Activated CD8-positive, alpha-beta memory T cell treated with anti-CD3 and anti-CD28 coated beads for 4 hours (primary cell): ENCODE measurements around the gene TRPM2.
"Not testable (repeated sequence)": the region's sequence is repeated elsewhere in the genome, so short reads cannot be mapped to it uniquely, and the experiment has no call there.

Experiments used
- DNase-seq, 2 donors: peaks; one replicate each; pipeline ENCODE4 v3.0.0-alpha.2; 2020; ENCODE audit warnings: low read depth in 2 of 2

Gene TRPM2

DNA sequence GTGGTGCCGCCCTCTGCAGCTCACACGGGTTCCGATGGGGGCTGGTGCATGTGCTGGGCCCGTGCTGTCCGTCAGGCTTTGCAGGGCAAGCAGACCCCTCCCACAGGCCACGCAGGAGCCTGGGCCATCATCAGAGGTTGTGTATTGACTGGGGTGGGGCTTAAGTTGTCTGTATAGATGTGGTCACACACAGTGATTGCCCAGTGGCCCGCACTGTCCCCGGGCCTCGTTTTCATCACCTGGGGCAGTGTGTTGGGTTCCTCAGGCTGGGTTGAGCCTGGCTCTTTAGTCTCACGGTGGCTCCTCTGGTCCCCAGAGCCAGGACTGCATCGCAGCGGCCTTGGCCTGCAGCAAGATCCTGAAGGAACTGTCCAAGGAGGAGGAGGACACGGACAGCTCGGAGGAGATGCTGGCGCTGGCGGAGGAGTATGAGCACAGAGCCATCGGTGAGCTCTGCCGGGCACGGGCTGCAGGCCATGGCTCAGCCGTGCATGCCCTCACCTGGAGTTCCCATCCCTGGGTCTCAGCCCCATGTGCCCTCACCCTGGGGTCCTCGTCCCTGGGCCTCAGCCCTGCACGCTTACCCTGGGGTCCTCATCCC, 44.1 kb downstream of the TRPM2 start:
- no peak for DNase-seq

DNA sequence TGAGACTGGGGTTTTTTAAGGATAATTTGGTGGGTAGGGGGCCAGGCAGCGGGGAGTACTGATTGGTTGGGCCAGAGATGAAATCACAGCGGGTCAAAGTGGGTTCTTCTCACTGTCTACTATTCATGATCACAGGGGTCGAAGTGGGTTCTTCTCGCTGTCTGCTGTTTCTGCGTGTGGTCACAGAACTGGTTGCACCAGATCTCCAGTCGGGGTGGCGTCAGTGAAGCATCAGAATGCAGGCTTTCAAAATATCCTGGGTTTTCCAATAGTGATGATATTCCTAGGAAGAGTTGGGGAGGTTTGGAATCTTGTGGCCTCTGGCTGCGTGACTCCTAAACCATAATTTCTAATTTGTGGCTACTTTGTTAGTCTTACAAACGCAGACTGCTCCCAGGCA, 45.1 kb downstream of the TRPM2 start:
- no peak for DNase-seq

DNA sequence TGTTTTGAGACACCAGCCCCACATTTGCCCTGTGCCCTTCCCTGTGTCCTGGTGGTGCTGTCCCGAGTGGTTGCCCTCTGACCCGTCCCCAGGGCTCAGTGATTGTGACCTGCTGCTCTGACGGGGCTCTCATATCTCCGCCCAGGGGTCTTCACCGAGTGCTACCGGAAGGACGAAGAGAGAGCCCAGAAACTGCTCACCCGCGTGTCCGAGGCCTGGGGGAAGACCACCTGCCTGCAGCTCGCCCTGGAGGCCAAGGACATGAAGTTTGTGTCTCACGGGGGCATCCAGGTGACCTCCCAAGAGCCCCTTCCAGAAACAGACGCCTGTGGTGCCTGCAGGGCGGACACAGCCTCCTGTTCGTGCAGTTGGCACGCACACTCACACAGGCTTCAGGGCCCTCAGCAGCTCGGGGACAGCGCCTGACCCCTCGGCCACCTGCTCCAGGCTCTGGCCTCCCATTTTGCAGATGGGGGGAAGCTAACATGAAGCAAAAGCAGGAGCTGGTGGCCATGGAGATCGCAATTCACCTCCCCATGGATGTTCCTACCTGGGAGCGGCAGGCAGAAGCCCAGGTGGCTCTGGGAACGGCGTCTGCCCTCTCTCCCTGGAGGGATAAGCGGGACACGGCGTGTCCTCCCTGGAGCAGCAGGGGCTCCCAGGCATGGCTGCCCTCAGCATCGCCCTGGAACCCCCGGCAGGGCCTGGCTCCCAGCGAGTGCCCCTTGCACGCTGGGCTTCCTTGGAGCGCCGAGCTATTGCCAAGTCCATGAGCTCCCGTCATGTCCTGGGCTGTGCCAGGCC, 45.9 kb downstream of the TRPM2 start:
- no peak for DNase-seq

DNA sequence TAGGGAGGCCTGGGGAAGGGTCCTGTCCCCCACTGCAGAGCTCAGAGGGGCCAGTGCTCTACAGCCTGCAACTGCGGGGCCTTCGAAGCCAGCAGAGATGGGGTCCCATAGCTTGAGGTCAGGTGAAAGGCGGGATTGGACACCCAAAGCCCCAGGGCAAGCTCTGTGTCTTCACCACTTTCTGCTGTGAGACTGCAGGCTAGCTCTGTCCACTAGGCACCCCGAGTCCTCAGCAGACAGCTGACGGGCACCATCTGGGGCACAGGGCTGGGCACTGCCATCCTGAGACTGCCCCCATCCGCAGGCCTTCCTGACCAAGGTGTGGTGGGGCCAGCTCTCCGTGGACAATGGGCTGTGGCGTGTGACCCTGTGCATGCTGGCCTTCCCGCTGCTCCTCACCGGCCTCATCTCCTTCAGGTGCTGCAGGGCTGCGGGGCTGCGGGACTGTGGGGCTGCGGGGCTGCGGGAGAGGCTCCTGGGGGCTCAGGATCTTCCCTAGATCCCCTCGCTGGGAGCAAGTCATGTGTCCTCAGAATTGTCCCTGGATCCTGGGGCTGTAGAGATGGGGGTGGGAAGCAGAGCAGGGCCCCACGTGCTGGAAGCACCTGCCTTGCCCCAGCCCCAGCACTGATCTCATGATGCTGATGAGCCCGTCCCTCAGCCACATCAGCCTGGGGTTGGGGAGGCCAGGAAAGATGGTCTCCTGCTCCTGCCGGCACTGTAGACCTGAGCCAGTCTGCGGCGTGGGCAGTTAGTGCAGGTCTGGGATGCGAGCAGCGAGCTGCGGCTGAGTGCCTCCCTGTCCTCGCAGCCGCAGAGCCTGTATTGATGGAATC, 46.8 kb downstream of the TRPM2 start:
- DNase-seq: no peak

DNA sequence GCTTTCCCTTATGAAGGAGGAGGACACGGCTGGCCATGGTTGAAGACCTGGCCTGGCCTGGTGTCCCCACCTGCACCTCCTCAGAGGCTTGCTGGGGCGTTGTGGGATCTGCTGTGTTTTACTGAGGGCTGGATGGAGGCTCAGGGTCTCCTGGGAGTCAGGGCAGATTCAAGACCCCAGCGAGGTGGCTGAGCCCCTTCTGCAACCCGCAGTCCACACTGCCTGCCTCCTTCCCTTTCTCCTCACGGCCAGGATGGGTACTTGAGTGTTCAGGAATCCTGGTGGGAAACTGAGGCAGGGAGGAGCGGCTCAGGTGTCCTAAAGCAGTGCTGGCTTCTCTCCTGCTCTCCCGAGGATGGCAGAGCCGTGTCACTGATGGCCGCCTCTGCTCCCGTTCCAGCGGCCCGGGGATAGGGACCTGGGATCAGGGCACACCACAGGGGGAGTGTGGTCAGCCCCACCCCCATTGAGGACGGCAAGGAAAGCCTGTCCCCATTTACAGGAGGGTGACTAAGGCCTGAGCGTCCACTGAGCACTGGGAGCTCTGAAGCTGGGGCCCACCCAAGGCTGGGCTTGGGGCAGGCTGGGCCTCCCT, 47.5 kb downstream of the TRPM2 start:
- DNase-seq: no peak

DNA sequence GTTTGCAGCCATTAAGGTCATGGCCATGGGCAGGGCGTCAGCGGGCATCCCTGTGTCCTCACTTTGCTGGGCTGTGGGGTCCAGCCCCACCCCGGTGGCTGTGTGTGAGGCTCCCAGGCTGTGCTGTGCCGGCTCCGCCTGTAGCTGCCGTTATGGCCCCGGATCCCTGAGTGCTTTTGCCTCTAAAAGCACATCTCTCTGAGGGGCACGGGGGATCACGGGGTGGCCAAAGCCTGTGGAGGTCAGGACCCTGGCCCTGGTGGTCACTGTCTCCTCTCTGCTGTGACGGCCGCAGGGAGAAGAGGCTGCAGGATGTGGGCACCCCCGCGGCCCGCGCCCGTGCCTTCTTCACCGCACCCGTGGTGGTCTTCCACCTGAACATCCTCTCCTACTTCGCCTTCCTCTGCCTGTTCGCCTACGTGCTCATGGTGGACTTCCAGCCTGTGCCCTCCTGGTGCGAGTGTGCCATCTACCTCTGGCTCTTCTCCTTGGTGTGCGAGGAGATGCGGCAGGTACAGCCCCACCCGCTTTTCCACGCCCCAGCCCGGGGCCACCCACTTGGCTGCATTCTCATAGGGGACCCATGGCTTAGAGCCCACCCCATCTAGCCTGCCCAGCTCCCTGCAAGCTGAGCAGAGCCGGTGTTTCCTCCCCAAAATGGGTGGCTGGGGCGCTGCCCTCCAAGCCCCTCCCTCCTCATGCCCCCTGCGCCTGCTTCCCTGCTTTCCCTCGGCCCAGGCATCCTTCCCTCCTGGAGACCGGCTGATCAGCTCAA, 48.2 kb downstream of the TRPM2 start:
- DNase-seq: no peak

DNA sequence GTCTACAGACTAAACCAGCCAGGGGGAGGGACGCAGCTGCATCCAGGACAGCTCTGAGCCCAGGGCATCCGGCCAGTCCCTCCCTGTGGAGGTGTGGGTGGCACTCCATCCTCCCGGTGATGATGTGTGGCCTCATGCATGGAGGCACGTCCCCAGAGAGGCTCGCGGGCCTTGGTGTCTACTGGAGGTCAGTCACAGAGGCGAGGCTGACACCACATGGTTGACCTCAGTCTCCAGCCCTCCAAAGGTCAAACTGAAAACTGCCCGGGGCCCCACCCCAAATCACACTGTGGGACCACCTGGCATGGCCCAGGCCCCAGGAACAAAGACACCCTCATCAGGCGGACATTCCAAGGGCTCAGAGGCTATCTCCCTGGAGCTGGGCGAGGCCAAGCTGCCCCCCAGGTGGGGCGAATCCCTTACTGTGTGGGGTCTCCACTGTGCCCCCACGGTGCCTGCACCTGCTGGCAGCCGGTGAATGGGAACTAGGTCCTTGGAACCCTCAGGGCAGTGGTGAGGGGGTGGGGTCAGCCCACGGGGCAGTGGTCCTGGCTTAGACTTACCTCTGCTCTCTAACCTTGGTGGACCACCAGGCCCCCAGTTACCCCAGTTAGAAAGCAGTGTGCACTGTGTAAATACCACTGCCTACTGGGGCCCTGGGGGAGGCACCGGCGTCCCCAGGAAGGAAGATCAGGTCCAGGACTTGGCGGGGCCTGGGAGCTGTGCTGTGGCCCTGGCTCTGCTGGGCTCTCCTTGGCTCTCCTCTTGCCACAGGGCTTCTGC, 49.1 kb downstream of the TRPM2 start:
- DNase-seq: no peak

DNA sequence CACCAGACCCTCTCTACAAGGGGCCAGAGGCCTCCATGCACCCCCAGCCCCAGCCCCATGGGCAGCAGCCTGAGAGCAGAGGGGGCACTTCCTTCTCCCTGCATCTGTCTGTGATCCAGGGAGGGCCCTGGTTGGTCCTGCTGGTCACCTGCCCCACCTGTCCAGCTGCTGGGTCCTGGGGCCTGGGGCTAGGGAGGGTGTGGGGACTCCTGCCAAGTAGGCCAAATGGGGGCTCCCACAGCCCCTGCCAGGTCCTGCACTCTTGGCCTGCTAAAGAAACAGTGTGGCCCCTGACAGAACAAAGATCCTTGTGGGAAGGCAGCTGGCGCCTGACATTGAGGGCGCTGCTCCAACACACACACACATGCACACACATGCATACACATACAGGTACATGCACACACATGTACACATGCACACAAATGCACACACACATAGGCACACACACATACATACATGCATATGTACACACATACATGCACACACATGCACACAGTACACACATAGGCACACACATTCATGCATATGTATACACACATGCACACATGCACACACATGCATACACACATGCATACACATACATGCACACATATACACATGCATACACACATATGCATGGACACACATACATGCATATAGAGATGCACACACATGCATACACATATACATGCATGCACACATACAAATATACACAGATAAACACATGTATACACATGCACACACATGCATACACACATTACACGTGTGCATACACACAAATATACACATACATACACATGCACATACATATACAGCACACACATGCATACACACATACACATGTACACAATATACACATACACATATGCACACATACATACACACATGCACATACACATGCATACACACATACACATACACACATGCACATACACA, 49.9 kb downstream of the TRPM2 start:
- DNase-seq: no peak

DNA sequence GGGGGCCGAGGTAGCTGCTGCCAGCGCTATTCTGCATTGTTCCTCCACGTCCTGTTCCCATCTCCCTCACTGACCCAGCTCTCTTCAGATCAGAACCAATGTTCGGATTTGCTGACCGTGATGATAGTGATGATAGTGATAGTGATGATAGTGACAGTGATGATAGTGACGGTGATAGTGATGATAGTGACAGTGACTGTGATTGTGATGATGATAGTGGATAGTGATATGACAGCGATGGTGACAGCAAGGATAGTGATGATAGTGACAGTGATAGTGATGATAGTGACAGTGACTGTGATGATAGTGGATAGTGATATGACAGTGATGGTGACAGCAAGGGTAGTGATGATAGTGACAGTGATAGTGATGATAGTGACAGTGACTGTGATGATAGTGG, 51.1 kb downstream of the TRPM2 start:
- DNase-seq: not testable (repeated sequence)

DNA sequence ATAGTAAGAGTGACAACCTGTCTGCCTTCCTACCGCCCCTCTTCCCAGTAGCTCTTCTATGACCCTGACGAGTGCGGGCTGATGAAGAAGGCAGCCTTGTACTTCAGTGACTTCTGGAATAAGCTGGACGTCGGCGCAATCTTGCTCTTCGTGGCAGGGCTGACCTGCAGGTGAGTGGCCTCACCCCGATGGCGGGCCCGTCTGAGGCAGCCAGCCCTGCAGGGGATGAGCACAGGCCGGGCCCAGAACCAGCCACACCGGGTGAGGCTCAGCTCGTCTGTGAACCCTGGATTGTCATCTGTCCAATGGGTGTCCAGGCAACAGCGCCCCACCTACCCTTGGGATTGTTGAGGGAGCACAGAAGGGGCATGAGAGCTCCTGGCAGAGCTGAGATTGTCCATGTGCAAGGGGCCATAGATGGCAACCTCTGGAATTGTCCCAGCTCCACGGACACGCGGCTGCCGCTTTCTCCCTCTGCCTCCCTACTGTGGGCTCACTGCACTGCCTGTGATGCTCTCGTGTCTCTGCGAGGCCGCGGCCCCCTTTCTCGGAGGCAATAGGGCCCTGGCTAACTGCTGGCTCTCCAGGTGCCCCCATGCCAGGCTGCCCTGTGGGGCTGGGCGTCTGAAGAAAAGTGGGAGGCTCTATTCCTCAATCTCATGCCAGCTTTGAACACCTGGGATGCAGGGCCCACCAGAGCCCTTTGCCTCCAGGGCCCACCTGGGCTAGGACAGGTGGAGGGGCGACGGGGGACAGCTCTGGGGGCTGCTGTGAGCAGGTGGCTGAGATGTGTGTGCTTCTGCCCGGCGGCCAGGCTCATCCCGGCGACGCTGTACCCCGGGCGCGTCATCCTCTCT, 51.9 kb downstream of the TRPM2 start:
- no peak for DNase-seq

DNA sequence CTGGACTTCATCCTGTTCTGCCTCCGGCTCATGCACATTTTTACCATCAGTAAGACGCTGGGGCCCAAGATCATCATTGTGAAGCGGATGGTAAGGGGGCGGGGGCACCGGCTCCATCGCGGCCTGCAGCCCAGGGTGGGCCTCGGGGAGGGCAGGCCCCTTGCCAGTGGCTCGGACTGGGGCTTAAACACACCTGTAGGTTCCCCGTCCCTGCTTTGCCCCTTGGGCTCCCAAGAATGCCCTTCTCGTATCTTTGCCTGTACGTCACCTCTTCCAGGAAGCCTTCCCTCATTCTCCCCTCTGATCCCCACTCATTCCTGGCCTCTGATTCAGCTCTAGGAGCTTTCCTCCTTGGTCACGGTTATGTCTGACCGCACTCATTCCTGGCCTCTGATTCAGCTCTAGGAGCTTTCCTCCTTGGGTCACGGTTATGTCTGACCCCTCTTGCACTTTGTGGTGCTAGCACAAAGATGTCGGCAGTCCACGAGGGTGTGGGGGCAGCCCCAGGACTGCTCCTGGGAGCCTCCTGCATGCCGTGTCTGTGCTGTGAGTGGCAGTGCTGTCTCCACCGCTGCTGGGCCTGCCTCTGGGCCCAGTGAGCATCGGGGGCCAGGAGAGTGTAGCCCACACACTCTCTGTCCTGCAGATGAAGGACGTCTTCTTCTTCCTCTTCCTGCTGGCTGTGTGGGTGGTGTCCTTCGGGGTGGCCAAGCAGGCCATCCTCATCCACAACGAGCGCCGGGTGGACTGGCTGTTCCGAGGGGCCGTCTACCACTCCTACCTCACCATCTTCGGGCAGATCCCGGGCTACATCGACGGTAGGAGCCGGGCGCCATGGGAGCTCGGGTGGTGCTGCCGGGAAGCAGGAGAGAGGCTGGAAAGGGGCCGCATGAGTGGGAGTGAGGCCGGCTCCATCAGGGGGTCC, 52.8 kb downstream of the TRPM2 start:
- no peak for DNase-seq

DNA sequence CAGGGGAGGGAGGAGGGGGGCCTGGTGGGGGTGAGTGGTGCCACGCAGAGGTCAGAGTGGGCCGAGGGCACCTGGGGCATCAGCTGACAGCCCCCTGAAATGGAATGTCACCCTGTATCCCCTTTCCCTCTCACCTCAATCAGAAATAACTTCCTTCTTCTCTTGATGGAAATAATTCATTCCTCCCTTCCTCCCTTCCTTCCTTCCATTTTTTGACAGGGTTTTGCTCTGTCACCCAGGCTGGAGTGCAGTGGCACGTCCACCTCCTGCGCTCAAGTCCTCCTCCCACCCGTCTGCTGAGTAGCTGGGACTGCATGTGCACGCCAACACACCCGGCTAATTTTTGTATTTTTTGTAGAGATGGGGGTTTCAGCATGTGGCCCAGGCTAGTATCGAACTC, 53.5 kb downstream of the TRPM2 start:
- no peak for DNase-seq

DNA sequence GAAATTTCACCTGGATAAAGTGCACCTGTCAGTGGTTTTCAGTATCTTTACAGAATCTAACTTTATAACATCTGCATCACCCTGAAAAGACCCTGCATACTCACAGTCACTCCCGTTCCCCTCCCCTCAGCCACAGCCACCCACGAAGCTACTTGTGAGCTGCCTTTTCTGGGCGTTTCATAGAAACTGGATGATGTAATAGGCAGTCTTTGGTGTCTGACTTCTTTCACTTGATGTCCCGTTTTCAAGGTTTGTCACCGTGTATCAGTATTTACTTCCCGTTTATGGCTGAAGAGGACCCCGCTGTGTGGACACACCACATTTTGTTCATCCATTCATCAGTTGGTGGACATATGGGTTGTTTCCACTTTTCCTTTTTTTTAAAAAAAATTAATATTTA, 54.1 kb downstream of the TRPM2 start:
- DNase-seq: peak in 1 of 2 donors; percentile 15

DNA sequence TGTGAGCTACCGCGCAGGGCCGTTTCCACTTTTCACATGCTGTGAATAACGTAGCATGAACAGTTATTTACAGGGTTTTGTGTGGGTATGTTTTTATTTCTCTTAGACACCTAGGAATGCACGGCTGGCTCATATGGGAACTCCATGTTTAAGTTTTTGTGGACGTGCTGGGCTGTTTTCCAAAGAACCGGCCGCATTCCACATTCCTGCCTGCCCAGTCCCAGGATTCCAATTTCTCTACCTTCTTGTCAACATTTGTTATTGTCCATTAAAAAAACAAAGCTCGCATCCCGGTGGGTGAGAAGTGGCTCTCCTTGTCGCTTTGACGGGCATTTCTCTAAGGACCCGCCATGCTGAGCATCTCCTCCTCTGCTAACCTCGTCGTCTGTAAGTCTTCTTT, 54.8 kb downstream of the TRPM2 start:
- DNase-seq: no peak

DNA sequence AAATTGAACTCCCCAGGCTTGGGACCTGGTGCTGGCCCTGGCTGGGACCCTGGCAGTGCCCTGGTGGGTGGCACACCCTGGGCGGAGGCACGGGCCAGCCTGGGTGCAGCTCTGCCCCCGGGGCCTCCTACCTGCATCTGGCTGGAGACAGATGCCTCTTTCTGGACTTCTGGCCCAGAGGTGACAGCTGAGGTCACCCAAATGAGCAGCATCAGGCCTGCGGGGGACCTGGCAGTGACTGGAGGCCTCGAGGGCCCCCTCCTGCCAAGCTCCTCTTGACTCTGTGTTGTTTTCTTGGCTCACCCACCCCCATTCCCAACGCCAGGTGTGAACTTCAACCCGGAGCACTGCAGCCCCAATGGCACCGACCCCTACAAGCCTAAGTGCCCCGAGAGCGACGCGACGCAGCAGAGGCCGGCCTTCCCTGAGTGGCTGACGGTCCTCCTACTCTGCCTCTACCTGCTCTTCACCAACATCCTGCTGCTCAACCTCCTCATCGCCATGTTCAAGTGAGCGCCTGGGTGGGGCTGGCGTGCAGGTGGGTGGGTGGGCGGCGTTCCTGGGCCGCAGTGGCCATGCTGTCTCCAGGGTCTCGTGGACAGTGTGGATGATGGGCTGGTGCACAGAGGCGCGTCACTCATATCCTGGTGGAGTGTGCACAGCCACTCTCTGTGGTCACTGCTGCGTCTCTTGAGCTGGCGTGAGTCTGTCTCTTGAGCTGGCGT, 60.3 kb downstream of the TRPM2 start:
- no peak for DNase-seq

DNA sequence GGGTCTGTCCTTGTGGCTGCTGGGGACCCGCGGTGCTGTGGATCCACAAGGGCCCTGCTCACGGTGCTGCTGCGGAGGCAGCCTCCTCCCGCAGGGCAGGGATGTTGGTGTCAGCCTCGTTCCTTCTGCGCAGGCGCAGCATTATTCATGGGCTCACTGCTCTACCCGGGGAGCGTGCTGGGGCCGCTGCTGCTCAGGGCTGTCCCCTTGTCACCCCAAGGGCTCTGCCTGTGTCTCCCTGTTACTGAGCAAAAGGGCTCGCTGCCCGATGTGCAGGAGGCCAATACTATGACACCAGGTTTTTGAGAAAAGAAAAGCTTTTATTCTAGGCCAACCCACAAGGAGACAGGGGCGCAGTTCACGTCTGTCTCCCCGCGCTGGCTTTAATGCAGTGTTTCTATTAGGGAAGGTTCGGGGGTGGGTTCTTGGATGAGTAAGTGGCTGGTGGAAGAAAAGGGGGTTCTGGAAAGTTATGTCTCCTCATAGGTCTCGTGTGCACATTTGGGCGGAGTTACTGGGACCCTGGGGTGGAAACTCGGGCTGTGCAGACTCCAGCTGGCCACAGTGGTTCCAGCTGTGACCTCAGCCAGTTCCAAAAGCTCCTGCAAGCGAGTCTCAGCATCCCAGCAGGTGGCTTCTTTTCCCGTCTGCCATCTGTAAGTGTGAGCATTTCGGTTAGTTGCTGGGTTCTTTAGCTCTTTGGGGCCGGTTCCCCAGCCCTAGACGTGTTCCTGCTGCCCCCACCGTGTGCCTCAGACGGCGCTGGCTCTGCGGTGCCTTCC, 61.1 kb downstream of the TRPM2 start:
- no peak for DNase-seq
